Gastroesophageal sphincter (tissue), 4 donors: ENCODE measurements around the gene ABHD6. TPM values are rescaled to one million over a fixed set of nuclear protein-coding genes. Genes with fewer than 3 reads are reported as not detected.
"Not testable (repeated sequence)": the region's sequence is repeated elsewhere in the genome, so short reads cannot be mapped to it uniquely, and the experiment has no call there.

Experiments
- ATAC-seq: fragments of 150-250 bp; one replicate; pipeline ENCODE4 v1.9.1; 2016; ENCODE audit warnings: mild to moderate bottlenecking, moderate library complexity
- H3K27ac ChIP-seq, 4 donors: fragments of 200-600 bp; sonication (generic) in 3 of 4; 1 replicate in 3 of 4; 2 replicates in 1 of 4; pipeline ENCODE4 v1.5.1; 2016 to 2019
- H3K27me3 ChIP-seq: fragments of 200-600 bp; sonication (generic); one replicate; pipeline ENCODE4 v1.5.1; 2019
- H3K36me3 ChIP-seq, 2 donors: fragments of 200-600 bp; sonication (generic); one replicate each; pipeline ENCODE4 v1.5.1; 2019; ENCODE audit warnings: control low read depth in 1 of 2
- H3K4me1 ChIP-seq, 3 donors: fragments of 200-600 bp; sonication (generic); 1 replicate in 2 of 3; 2 replicates in 1 of 3; pipeline ENCODE4 v1.5.1; 2016 to 2019; ENCODE audit warnings: control low read depth in 2 of 3
- H3K4me3 ChIP-seq, 2 donors: fragments of 200-600 bp; sonication (generic); one replicate each; pipeline ENCODE4 v1.5.1; 2019; ENCODE audit warnings: mild to moderate bottlenecking in 1 of 2, moderate library complexity in 1 of 2
- H3K9me3 ChIP-seq, 3 donors: fragments of 200-600 bp; sonication (generic); one replicate each; pipeline ENCODE4 v1.5.1; 2017 to 2019; ENCODE audit warnings: control low read depth in 2 of 3
- CTCF ChIP-seq, 4 experiments: fragments of 200-600 bp in 2 of 4; fragments of 450-650 bp in 2 of 4; sonication (generic) in 1 of 4; IDR thresholded peaks; one replicate each; pipeline ENCODE4 v1.5.1; 2017 to 2019; ENCODE audit warnings: antibody characterized with exemption in 4 of 4, mild to moderate bottlenecking in 2 of 4, moderate library complexity in 2 of 4
- EP300 ChIP-seq: sonication (generic); formaldehyde crosslinking; IDR thresholded peaks from one replicate; pipeline ENCODE4 v1.6.1; 2017; ENCODE audit warnings: antibody characterized with exemption, mild to moderate bottlenecking
- POLR2A ChIP-seq, 2 donors: fragments of 450-650 bp; IDR thresholded peaks; one replicate each; pipeline ENCODE4 v1.6.1; 2017; ENCODE audit warnings: antibody characterized with exemption in 2 of 2, mild to moderate bottlenecking in 2 of 2, moderate library complexity in 1 of 2
- POLR2AphosphoS5 ChIP-seq: sonication (generic); formaldehyde crosslinking; IDR thresholded peaks from one replicate; pipeline ENCODE4 v1.6.1; 2017; ENCODE audit warnings: antibody characterized with exemption
- WGBS, 2 donors: methylation state at CpG; one replicate each; pipeline ENCODE4 v1.1.5; 2018; ENCODE audit warnings: low coverage in 1 of 2; 5-methylcytosine and 5-hydroxymethylcytosine counted together
- total RNA-seq, 4 donors: library from RNA; depleted of rRNA; stranded (reverse); fragments of >200 nt; gene quantifications; one replicate each; pipeline ENCODE4 v1.1.0, GENCODE V29; 2016

ABHD6 gene
- total RNA-seq, 4 donors from 2014 or later, result 6.5 to 27.1 (median 17.6) TPM

- H3K4me1 ChIP-seq, result peaks cover 0 to 30% (median 0%) of the 10 kb centered on the region in 3 donors
- H3K27ac ChIP-seq, result peak overlapping the region in 1 of 4 donors; percentile 55
- H3K4me3 ChIP-seq, result no peak overlapping the region
- H3K9me3 ChIP-seq, result no peaks in the 10 kb centered on the region
- 92 to 100% methylated on average over 5 of the region's 10 CpGs for WGBS, 2 donors
- TF ChIP-seq CTCF (IDR thresholded peaks at IDR 0.05), result no peak
- no peaks in the 10 kb centered on the region for H3K27me3 ChIP-seq
- no peaks in the 10 kb centered on the region for H3K36me3 ChIP-seq
- no peak for ATAC-seq
Measured at GRCh38 chr3:58197588-58197987, 40.0 kb upstream of the ABHD6 start.

DNA sequence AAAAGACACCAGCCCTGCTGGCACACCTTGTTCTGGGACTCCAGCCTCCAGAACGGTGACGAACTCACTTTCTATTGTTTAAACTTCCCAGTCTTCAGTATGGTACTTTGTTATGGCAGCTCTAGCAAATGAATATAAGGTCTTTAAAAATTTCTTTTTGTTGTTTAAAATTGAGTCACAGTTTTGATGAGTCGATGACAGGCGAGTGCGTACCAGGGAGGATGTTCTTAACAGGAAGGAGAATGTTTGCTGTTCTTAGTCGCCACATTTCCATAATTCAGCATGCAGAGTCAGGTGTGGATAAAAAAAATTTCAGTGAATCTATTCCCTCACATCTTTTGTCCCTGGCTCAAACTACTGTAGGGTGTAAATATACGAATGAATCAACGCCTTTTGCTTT, 39.2 kb upstream of the ABHD6 start:
- H3K9me3 ChIP-seq, result no peaks in the 10 kb centered on the region
- peaks cover 0 to 30% (median 0%) of the 10 kb centered on the region in 3 donors for H3K4me1 ChIP-seq
- peak overlapping the region in 2 of 4 donors; percentile 29 to 55 for H3K27ac ChIP-seq
- H3K36me3 ChIP-seq, result no peaks in the 10 kb centered on the region
- H3K27me3 ChIP-seq, result no peaks in the 10 kb centered on the region
- TF ChIP-seq CTCF (IDR thresholded peaks at IDR 0.05) (no peak), EP300 (no peak), POLR2AphosphoS5 (no peak), POLR2A (IDR thresholded peaks at IDR 0.05) (no peak)
- H3K4me3 ChIP-seq, result no peak overlapping the region
- 70 to 73% methylated on average over 6 to 8 of the region's 8 CpGs for WGBS, 2 donors
- ATAC-seq, result no peak

DNA sequence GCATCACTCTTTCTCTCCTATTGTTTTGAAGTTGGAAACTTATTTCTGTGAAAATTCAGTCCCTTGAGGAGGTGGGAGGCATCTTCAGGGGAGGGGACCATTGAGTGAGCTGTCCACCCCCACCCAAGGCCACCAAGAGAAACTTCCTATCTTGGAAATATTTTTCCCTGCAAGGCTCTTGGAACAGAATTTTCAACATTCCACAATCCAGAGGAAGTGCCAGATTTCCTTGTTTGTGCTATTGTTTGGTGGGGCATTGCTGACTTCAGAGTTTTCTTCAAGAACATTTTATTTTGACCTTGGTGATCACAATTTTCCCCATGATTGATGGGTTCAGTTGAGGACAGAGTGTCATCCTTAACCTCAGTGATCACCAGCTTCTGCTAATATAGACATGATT, 38.8 kb upstream of the ABHD6 start:
- Histone ChIP-seq H3K9me3 (no peaks in the 10 kb centered on the region), H3K4me1 (peaks cover 0 to 30% (median 0%) of the 10 kb centered on the region in 3 donors), H3K36me3 (no peaks in the 10 kb centered on the region), H3K27ac (peak overlapping the region in 3 of 4 donors; percentile 4 to 55 (median 29)), H3K27me3 (no peaks in the 10 kb centered on the region), H3K4me3 (no peak overlapping the region)
- no peak for TF ChIP-seq POLR2AphosphoS5
- no peak for TF ChIP-seq CTCF (IDR thresholded peaks at IDR 0.05)
- TF ChIP-seq EP300, result no peak
- TF ChIP-seq POLR2A (IDR thresholded peaks at IDR 0.05), result no peak
- ATAC-seq, result no peak

DNA sequence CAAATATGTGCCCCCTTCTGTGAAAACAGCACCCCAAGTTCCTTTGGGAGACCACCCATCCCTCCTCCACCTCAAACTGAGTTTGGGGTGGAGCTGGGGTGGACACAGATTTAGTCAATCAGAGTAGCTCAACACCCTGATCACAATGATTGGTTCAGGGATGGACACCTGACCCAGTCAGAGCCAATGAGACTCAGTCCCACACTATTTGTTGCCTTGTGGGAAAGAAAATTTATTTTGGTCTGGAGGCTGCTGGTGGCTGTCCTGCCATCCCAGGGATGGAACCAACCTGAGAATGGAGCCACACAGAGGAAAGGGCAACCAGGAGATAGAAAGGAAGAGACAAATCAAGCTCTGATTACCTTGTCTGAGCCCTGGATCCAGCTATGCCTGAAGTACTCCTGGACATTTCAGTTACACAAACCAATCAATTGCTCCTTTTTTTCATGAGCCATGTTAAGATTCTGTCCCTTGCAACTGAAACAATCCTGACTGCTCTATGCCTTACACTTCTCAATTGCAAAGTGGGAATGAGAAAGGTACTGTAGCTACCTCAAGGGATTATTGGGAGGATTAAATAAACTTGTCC, 37.4 kb upstream of the ABHD6 start:
- Histone ChIP-seq H3K9me3 (no peaks in the 10 kb centered on the region), H3K27me3 (no peaks in the 10 kb centered on the region), H3K4me1 (peaks cover 0 to 30% (median 0%) of the 10 kb centered on the region in 3 donors), H3K27ac (peak overlapping the region in 1 of 4 donors; percentile 55), H3K36me3 (no peaks in the 10 kb centered on the region), H3K4me3 (no peak overlapping the region)
- no peak for ATAC-seq
- no peak for TF ChIP-seq CTCF (IDR thresholded peaks at IDR 0.05)
- no peak for TF ChIP-seq POLR2A (IDR thresholded peaks at IDR 0.05)
- TF ChIP-seq EP300, result no peak
- no peak for TF ChIP-seq POLR2AphosphoS5

DNA sequence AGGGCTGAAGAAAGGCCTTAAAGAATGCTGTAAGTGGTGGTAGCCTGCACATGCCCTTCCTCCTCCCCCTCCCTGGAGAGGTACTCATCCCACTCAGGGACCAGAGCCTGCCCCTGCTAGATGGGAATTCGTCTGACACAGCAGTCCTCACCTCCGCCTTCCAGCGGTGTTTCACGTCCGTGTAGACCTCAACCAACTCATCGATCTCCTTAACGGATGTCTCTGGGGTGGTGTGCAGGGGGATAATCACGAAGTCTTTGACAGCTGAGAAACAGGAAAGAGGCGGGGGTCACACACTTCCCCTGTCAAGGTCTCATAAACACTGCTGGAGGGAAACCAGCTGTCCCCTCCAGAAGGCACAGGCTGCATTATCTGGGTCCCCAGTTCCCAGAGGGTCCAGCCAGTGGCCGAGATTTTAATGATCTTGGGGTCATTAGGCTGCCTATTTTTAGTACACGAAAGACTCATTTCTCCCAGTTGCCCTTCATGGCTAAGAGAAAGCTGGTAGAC, 36.7 kb upstream of the ABHD6 start:
- Histone ChIP-seq H3K36me3 (no peaks in the 10 kb centered on the region), H3K27me3 (no peaks in the 10 kb centered on the region), H3K4me1 (peaks cover 0 to 30% (median 0%) of the 10 kb centered on the region in 3 donors), H3K9me3 (no peaks in the 10 kb centered on the region), H3K4me3 (no peak overlapping the region), H3K27ac (peak overlapping the region in 2 of 4 donors; percentile 28 to 52)
- no peak for ATAC-seq
- 8 to 34% methylated on average over 2 to 9 of the region's 11 CpGs for WGBS, 2 donors
- TF ChIP-seq CTCF (IDR thresholded peaks at IDR 0.05) (no peak), POLR2AphosphoS5 (no peak), POLR2A (IDR thresholded peaks at IDR 0.05) (no peak), EP300 (no peak)

GRCh38 chr3:58201451-58201850, 36.1 kb upstream of the ABHD6 start:
- 44 to 46% methylated on average over 3 of the region's 3 CpGs for WGBS, 2 donors
- not testable (repeated sequence) for H3K27ac ChIP-seq, H3K9me3 ChIP-seq, H3K36me3 ChIP-seq, ATAC-seq, H3K4me3 ChIP-seq, H3K27me3 ChIP-seq
- peaks cover 0 to 30% (median 0%) of the 10 kb centered on the region in 3 donors for H3K4me1 ChIP-seq
